Right ventricle myocardium superior (tissue), 1 donor: ENCODE data around the gene GNPTAB. TPM values are rescaled to one million over a fixed set of nuclear protein-coding genes. Genes with fewer than 3 reads are reported as not detected.
A peak's percentile ranks its signal among the peaks of the same experiment; 100 is the strongest.

Experiments
- ATAC-seq: fragments of 200-7000 bp; cut with Tn5 transposase; one replicate; pipeline ENCODE4 v1.9.1; 2020; ENCODE audit warnings: mild to moderate bottlenecking; ENCODE audit not compliant: poor library complexity
- DNase-seq: peaks from one replicate; pipeline ENCODE4 v3.0.0-alpha.2; 2020
- intact Hi-C: fragments of 100-400 bp; cut with DNase I; formaldehyde crosslinking; loops from one replicate; pipeline ENCODE4 v1.11.2; 2022
- total RNA-seq: library from RNA; stranded (reverse); fragmentation: NEBNext Ultra II Directional; extraction: Animal tissue kit (Norgen Biotek cat#: 25700); gene quantifications from one replicate; pipeline ENCODE4 v1.2.1, GENCODE V29; 2021
- donor health status: DM: no; HTN: yes; CAD: no; lungs with severe emphysema.

The GNPTAB gene
- total RNA-seq, 1 donor from 2014 or later: 52.9 TPM

DNA sequence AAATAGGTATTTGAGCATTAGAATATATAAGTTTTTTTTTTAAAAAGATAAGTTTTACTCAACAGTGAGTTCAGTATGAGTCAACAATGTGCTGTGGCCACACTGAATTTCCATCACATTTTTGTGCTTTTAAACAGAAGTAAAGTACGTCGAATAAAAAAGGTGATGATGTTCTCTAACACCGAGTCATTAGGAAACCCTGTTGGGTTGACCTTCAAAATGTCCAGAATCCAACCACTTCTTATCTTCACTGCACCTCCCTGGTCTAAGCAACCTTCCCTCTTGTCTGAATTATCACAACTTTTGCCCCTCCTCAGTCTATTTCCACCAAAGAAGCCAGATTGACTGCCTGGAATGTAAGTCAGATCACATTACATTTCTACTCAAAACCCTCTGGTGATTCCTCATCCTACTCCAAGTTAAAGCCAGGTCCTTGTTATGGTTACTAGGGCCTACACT lies 48.5 kb downstream of the GNPTAB start:
- ATAC-seq (no peak), DNase-seq (no peak)
- intact Hi-C loops: no loop called here

DNA sequence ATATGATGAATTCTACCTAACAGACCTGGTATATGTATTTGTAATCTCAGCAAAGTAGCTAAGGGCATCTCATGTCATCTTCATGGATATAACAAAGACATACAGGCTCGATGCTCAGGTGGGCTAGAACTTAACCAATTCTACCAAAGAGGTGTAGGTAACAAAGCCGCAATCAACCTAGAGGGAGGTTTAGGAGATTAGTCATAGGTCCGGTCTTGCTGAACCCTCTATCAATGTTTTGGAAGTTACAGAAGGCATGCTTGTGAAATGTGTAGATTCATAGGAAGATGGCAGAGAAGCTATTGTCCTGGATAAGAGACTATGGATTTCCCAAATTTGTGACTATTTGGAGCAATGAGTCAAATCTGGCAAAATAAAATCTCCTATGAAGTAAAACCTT lies 48.9 kb downstream of the GNPTAB start:
- DNase-seq: no peak
- ATAC-seq: no peak
- intact Hi-C loops: no loop called here

DNA sequence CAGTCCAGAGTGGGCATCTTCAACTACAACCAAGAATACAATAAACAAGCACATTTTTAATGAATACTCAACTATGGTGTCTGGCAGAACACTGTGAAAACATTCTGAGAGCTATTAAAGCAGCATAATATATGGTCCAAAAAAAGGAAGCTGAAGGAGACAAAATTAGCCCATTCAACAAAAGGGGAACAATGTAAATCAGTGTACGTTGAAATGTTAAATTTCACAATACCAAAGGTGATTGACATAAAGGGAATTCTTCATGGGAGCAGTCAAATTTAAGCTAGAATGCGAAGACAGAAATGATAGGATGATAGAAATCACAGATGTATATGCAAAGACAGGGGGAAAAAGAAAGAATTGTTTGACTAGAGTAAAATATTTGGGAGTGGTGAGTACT lies 50.2 kb downstream of the GNPTAB start:
- ATAC-seq (no peak), DNase-seq (no peak)
- intact Hi-C loops: no loop called here

DNA sequence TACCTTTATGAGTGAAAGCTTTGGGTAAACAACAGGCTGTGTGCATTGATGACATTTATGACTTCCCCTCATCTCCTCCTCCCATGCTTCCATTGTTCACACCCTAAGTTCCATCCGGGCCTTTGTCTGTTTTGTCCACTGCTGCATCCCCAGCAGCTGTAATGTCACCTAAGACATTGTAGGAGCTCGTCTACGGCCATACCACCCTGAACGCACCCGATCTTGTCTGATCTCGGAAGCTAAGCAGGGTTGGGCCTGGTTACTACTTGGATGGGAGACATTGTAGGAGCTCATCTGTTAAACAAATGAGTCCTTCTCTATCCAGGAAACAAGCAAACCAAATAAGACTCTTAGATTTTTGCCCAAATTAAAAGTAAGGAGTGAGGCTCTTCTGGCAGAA lies 51.1 kb downstream of the GNPTAB start:
- DNase-seq (no peak), ATAC-seq (no peak)
- intact Hi-C loops: no loop called here

DNA sequence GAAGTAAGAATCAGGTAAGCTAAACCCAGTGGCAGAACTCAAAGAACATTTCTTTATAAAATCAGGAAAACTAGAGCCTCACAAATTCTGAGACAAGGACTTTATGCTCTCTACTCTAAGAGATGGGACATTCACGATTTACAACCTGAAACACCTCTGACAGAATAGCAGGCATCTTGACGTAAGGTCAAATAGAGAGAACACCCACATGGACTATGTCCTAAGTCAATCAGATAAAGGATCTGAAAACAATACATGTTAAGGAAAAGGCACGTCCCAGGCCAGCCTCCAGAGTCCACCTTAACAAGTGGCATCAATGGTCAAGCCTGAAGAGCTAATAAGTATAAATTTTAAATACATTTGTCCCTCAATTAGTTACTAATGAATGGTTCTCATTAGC lies 51.6 kb downstream of the GNPTAB start:
- DNase-seq (no peak), ATAC-seq (no peak)
- intact Hi-C loops: no loop called here

DNA sequence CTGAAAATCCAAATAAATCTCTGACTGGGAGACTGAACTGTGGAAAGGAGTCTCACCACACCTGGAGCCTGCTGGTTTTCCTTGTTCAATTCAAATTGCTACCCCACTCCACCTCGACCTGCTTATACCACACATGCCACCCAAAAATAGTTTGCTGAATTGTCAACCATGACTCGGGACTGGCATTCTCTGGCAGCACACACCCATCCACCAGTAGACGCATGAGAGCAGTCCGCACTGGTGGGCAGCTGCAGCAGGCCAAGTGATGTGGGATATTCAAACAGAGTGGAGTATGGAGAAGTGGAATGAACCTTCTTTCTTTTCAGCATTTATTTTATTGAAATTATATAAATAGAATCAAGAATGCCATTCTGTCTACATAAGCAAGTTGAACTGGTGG lies 52.8 kb downstream of the GNPTAB start:
- peak; percentile 66 for ATAC-seq
- DNase-seq: no peak
- intact Hi-C loops: no loop called here

DNA sequence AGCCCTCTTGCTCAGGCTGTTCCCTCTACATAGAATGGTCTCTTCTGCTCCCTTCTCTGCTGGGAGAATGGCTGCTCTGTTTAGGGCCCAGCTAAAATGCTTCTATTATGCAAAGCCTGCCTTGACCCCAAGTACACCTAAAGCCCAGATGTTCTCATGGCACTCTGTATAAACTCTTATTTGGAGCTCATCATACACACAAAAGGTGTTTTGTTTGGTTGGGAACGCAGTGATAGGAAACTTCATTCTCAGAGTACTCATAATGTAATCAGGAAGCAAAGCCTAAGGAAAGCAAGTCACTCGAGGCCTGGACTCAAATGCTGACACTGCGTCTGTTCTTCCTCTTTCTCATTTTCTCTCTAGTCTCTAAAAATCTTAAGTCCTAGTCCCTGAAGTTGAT lies 53.3 kb downstream of the GNPTAB start:
- intact Hi-C loops: no loop called here
- ATAC-seq: peak; percentile 10
- no peak for DNase-seq

DNA sequence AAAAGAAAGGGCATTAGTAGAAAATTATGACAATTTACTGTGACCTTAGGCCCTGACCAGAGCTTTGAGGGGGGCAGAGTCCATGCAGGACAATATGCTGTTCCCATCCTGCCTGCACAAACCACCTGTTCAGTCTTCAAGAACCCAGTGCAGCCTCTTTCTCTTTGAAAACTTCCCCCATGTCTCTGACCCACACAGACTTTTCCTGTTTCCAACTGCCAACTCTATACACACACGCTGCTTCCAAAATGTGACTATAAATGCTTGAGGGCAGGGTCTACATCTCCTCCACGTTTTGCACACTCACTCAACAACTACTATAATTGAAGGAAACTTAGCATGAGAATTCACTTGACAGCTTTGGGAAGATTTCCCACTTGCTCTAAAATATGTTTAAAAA lies 54.9 kb downstream of the GNPTAB start:
- no peak for ATAC-seq
- DNase-seq: no peak
- intact Hi-C loops: no loop called here

DNA sequence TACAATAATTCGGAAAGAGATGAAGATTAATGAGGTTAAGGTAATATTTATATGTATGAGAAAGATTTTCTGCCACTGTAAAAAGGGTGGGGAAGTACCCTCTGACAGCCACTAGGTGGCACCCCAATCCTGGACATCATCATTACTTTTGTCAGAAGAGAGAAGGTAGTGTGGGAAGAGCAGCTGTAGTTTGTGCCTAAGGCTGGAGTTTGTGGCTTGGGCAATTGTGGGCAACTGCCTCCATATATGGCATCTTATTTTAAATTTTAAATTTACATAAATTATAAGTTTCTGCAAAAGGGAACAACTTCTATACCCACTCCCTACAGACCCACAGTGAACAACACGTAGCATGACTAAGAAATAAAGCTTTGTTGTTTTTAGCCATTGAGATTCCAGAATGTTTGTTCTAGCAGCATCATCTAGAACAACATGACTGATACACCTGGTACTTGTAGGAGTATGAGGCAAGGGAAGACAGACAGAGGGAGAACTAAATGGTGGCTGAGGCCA lies 57.1 kb downstream of the GNPTAB start:
- DNase-seq (peak; percentile 56), ATAC-seq (peak; percentile 82)
- intact Hi-C loops: loop anchor here (2.0 kb wide), 1 partner anchor 57 kb away; the partner anchor contains the start of gene GNPTAB

DNA sequence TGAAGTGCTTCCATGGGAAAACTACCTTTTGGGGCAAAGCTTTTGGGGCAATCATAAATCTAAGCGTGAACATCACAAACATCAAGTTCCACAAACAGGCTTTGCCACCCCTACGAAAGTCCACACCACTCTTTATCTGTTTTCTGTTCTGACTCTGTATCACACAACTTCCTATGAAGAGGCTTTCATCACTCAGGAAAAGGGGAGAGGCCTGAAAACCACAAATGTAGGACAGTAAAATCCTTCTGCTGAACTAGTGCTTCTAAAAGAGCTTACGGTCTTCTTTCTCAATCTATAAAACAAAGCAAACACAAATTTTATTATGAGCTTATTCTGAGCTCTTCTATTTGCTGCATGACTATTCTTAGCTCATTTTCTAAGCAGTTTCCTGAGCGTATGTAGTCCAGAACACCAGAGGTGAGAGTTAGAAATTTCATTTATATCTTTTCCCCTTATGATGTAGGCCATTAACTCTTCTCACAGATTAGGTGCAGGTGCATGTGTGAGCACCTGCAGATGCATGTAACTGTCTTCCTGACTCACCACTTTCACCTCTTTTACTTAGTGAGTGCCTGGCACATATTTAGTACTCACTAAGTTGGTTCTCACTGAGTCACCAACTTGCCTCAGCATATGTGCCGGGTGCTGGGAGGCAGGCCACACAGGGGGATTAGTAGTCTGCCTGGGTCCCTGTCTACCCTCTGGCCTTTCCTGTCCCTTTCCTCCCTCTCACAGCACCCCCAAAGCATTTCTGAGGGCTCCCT lies 58.6 kb downstream of the GNPTAB start:
- intact Hi-C loops: loop anchor here (2.0 kb wide), 1 partner anchor 59 kb away; the partner anchor contains the start of gene GNPTAB
- no peak for DNase-seq
- no peak for ATAC-seq

DNA sequence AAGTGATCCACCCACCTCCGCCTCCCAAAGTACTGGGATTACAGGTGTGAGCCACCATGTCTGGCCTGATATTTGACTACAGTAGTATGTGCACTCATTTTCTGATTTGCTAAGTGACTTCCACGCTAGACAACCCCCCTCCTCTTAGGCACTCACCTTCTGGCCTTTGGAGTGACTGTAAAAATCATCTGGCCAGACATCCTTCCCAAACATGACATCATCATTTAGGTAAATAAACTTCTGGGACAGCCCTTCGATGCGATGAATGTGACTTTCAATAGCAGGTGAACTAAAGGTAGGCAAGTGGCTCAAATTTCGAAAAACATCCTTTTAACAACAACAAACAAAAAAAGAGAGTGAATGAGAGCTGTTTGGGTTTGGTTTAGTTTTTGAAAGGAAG lies 60.9 kb downstream of the GNPTAB start:
- no peak for DNase-seq
- intact Hi-C loops: no loop called here
- ATAC-seq: no peak

DNA sequence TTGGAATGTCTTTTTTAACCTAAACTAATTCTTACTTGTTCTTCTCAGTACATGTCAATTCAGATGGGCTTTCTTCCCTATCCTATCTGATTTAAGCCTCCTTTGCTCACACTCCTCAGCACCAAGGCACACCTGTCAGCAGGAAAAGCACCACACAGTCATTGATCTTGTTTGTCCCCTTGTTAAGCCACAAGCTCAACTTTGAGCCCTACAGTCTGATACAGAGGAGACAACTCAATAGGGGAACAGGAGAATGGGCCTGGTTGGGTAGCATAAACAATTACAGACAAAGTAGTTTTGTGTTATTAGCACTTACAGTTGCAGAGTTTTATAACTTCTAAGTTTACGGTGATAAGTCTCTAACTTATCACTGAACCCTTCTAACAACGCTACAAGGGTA lies 62.0 kb downstream of the GNPTAB start:
- no peak for ATAC-seq
- intact Hi-C loops: no loop called here
- no peak for DNase-seq

DNA sequence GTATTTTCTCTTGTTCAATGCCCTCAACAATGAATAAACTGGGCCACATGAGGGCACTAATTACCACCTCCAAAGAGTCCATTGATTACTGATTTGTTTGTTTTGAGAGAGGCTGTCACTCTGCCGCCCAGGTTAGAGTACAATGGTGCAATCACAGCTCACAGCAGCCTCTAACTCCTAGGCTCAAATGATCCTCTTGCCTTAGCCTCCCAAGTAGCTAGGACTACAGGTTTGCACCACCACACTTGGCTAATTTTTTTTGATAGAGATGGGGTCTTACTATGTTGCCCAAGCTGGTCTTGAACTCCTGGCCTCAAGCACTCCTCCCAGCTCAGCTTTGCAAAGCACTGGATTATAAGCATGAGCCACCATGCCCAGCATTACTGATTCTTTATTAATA lies 63.2 kb downstream of the GNPTAB start:
- ATAC-seq (no peak), DNase-seq (no peak)
- intact Hi-C loops: no loop called here

DNA sequence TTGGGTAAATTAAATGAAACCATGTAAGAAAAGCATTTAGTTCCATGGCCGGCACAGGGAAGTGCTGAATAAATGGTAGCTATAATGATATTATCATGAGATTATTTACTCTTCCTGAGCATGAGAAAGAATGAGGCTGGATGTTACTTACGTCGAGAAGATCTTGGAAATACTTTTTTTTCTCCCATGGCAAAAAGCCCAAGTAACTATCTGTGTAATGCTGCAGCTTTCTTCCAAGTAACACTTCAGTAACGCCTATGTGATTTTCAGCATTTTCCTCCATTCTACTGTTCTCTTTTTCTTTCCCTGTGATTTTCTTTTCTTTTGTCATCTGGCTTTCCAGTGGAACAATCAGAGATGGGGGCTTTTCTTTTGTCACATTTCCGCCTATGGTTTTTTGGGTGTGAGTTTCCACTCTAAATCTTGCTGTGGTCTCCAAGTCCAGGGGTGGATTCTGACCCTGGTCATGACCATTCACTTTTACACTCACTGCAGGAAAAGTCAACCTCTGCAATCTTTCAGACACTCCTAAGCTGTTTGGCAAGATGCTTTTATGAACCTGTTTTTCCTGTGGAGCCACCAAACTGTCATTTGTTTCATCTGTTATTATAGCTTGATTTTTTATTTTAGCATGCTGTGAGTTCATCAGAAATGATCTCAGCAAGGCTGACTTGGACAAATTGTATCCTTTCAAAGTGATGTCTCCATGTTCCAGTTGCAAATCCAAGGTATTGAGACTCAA lies 66.5 kb downstream of the GNPTAB start:
- ATAC-seq: no peak
- DNase-seq: no peak
- intact Hi-C loops: no loop called here

DNA sequence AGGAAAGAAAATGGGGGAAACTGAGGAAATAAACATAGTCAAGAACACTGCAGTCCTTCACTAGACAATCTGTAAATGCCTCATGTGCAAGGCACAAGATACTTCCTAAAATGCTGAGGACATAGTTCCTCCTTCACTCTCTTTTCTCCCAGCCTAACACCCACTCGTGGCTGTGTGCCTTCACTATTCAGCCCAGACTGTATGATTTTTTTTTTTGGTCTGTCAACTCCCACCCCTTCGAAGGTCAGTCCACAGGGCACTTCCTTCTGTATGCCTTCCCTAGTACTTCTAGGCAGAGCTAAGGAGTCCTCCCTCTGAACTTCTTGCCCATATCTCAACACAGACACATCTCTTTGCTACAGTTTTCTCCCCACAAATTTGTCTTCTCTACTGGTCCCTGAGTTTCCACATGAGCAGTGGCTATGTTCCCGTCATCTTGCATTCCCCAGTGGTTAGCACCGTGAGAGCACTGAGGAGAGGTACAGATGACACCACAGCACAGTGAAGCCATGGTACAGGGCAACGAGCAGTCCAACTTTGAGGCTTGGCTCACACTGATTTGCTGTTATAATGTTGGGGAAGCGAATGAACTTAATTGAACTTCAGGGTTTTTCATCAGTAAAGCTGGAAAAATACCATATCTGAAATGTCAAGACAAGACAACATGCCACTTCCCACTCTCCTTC lies 67.4 kb downstream of the GNPTAB start:
- intact Hi-C loops: no loop called here
- DNase-seq: no peak
- peak; percentile 42 for ATAC-seq

DNA sequence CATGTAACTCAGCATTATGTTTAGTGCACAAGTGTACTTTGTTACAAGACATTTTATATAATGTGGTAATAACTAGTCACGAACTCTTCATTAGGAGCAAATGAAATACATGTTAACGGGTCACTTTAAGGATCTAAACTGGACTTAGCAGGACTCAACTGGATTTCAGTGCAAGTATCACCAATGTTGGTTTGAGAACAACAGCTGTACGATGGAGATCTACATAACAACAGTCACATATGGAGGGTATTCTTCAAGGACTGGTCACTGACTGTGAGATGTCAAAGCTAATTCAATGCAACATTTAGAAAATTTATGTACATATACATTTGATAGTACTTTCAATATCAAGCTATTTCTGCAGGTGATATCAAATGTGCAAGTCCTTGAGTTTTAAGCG lies 69.0 kb downstream of the GNPTAB start:
- DNase-seq (no peak), ATAC-seq (no peak)
- intact Hi-C loops: no loop called here

DNA sequence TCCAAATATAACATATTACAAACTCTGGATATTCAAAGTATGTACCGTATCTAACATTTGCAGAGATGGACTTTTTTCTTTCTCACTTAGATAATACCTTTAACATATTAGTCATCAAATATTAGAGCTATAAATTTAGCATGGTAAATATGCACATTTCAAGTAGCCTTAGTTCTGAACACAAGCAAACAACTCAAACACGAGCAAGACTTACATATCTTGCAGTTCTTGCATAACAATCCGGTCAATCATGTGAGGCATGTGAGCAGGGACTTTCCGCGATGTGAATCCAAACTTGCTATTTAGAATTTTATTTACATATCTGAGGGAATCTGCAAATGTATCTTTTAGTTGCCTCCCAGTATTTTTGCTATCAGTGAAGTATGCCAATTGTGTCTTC lies 69.4 kb downstream of the GNPTAB start:
- no peak for ATAC-seq
- intact Hi-C loops: no loop called here

DNA sequence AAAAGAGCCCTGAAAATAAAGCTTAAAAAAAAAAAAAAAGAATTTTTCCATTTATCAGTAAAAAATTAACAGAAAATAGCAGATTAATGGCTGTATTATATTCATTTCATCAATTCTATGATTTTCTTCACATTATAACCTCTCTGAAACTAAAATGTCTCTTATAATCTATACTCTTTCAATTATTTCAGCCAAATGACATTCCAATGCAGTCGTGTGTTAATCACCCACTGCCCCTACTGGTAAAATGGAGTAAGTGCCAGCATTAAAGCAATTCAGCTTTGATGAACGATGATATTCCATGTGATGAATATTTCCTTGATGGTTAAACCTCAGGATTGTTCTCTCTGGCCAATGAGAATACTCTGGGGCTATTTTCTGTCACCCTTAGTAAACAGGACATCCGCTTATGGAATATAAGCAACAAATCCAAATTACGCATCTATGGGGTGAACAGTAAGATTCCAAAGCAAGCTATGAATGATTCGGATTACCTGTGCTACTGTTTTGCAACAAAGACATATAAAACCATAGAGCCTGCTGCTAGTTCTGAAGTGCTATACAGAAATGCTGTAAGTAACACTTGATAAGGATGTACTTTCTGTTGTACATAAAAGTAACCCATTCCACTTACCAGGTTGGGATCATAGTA lies 71.2 kb downstream of the GNPTAB start:
- DNase-seq (no peak), ATAC-seq (peak; percentile 34)
- intact Hi-C loops: no loop called here

More for the DNA sequence above, 69.4 kb downstream of the GNPTAB start:
- DNase-seq: no peak

DNA sequence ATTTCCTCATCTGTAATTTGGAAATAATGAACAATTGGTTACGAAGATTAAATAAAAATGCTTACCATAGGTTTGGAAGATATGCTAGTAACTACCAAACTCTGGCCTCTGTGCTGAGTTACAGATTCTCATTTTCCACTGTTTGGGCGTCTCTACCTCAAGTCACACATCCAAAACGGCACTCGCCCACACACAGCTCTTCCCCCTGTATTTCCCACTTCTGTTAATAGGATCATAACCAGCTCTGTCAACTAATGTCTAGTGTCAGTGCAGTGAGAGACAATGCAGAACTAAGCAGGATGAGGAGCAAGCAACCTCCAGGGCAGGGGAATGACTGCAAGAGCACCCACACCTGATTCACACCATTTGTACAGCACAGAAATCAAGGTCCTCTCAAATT lies 80.6 kb downstream of the GNPTAB start:
- no peak for ATAC-seq
- DNase-seq: no peak
- intact Hi-C loops: no loop called here
